DMS53 treated with DMSO at 0.1 percent for 48 hours (cell line): ENCODE measurements around the gene CRACDL.
"Not testable (repeated sequence)": the region's sequence is repeated elsewhere in the genome, so short reads cannot be mapped to it uniquely, and the experiment has no call there.

Source experiments
- DNase-seq: peaks from one replicate; lab custom pipeline; 2025; ENCODE audit not compliant: unreplicated experiment; lab: John Stamatoyannopoulos, UW

CRACDL gene

GRCh38 chr2:98759827-98760625 lies 176.0 kb downstream of the CRACDL start:
- DNase-seq: no peak

- DNase-seq: no peak
Observed at GRCh38 chr2:98759338-98759737, 176.7 kb downstream of the CRACDL start.

GRCh38 chr2:98757904-98758421 lies 178.1 kb downstream of the CRACDL start:
- DNase-seq: no peak

- no peak for DNase-seq
Observed at GRCh38 chr2:98753801-98754200, 182.2 kb downstream of the CRACDL start.

- not testable (repeated sequence) for DNase-seq
Observed at GRCh38 chr2:98752711-98753110, 183.3 kb downstream of the CRACDL start.

GRCh38 chr2:98751748-98752147 lies 184.3 kb downstream of the CRACDL start:
- no peak for DNase-seq

- DNase-seq: no peak
Observed at GRCh38 chr2:98750593-98751282, 185.3 kb downstream of the CRACDL start.

- no peak for DNase-seq
Observed at GRCh38 chr2:98749066-98749450, 187.0 kb downstream of the CRACDL start.

GRCh38 chr2:98748292-98749065 lies 187.5 kb downstream of the CRACDL start:
- no peak for DNase-seq

GRCh38 chr2:98747888-98748287 lies 188.1 kb downstream of the CRACDL start:
- no peak for DNase-seq

GRCh38 chr2:98746426-98746825 lies 189.6 kb downstream of the CRACDL start:
- DNase-seq: no peak

GRCh38 chr2:98744595-98744994 lies 191.4 kb downstream of the CRACDL start:
- no peak for DNase-seq
